ENCODE data around the gene CMSS1. TPM values are rescaled to one million over a fixed set of nuclear protein-coding genes. Genes with fewer than 3 reads are reported as not detected.
"Not testable (repeated sequence)": the region's sequence is repeated elsewhere in the genome, so short reads cannot be mapped to it uniquely, and the experiment has no call there.

Gene CMSS1
- polyA plus RNA-seq, 1 donor, result 20.6 TPM

GRCh38 chr3:100189444-100189964 lies 371.8 kb downstream of the CMSS1 start:
- DNase-seq, result no peak

- DNase-seq, result no peak
Measured at GRCh38 chr3:100195375-100195774, 377.7 kb downstream of the CMSS1 start.

- DNase-seq, result no peak
Measured at GRCh38 chr3:100197876-100198275, 380.2 kb downstream of the CMSS1 start.

GRCh38 chr3:100198579-100199269 lies 381.1 kb downstream of the CMSS1 start:
- no peak for DNase-seq

- DNase-seq, result no peak
Measured at GRCh38 chr3:100205171-100205570, 387.5 kb downstream of the CMSS1 start.

- DNase-seq, result no peak
Measured at GRCh38 chr3:100206687-100207086, 389.0 kb downstream of the CMSS1 start.

GRCh38 chr3:100207886-100208285 lies 390.2 kb downstream of the CMSS1 start:
- DNase-seq, result no peak

GRCh38 chr3:100209169-100209568 lies 391.5 kb downstream of the CMSS1 start:
- DNase-seq, result no peak

- no peak for DNase-seq
Measured at GRCh38 chr3:100209948-100210771, 392.5 kb downstream of the CMSS1 start.

- DNase-seq, result peak; percentile 63
Measured at GRCh38 chr3:100210772-100211135, 393.1 kb downstream of the CMSS1 start.

GRCh38 chr3:100213891-100214573 lies 396.4 kb downstream of the CMSS1 start:
- no peak for DNase-seq

GRCh38 chr3:100214574-100214964 lies 396.9 kb downstream of the CMSS1 start:
- no peak for DNase-seq

- DNase-seq, result no peak
Measured at GRCh38 chr3:100216713-100217112, 399.1 kb downstream of the CMSS1 start.

- no peak for DNase-seq
Measured at GRCh38 chr3:100221159-100221558, 403.5 kb downstream of the CMSS1 start.

GRCh38 chr3:100225193-100225592 lies 407.5 kb downstream of the CMSS1 start:
- no peak for DNase-seq

GRCh38 chr3:100225883-100226282 lies 408.2 kb downstream of the CMSS1 start:
- DNase-seq, result no peak

- DNase-seq, result no peak
Measured at GRCh38 chr3:100226712-100227429, 409.2 kb downstream of the CMSS1 start.

GRCh38 chr3:100227511-100227921 lies 409.9 kb downstream of the CMSS1 start:
- DNase-seq, result peak; percentile 65

- DNase-seq, result no peak
Measured at GRCh38 chr3:100228247-100228646, 410.6 kb downstream of the CMSS1 start.

GRCh38 chr3:100229188-100229587 lies 411.5 kb downstream of the CMSS1 start:
- not testable (repeated sequence) for DNase-seq

GRCh38 chr3:100230710-100231109 lies 413.0 kb downstream of the CMSS1 start:
- DNase-seq, result no peak

Measured in hindlimb muscle (tissue), 1 donor.